ENCODE results near the gene NPAS3. TPM values are rescaled to one million over a fixed set of nuclear protein-coding genes. Genes with fewer than 3 reads are reported as not detected.

NPAS3 gene
- total and polyA plus RNA-seq, 2 of the 8 experiments (the other 6 are each of a cell fraction or from before 2014, with no cell fraction given), result 0.11 to 0.60 TPM

DNA sequence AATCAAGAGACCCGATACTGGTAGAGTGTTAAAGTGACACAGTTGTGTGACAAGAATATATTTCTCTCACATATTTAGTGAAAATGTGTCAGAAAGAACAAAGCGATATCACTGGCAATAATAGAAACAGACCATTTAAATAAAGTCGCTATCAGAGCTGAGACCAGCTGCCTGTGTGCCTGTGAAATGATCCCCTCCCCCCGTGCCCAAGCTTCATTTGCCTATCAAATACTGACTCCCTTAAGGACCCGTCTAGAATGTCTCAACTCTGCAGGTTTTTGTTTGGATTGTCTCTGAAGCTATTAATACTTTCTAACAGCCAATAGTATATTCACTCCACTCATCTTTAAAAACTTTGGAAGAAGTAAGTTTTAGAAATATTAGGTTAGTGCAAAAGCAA lies 913.3 kb downstream of the NPAS3 start (continued):
- TF ChIP-seq, protein P1, sequence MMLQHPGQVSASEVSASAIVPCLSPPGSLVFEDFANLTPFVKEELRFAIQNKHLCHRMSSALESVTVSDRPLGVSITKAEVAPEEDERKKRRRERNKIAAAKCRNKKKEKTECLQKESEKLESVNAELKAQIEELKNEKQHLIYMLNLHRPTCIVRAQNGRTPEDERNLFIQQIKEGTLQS (IDR thresholded peaks at IDR 0.05; ENCODE audit: insufficient read depth, low read depth, low read length), result no peak
- TF ChIP-seq CBX5 (IDR thresholded peaks at IDR 0.05; ENCODE audit: low read depth, low read length), result no peak

Measured in H1 (cell line).